Ovary (tissue), 9 donors: ENCODE data around the gene SPAAR. TPM values are rescaled to one million over a fixed set of nuclear protein-coding genes. Genes with fewer than 3 reads are reported as not detected.
A peak's percentile ranks its signal among the peaks of the same experiment; 100 is the strongest.

ENCODE experiments used
- DNase-seq, 5 donors: peaks; one replicate each; pipeline ENCODE4 v3.0.0-alpha.2; 2019 to 2020
- H3K27ac ChIP-seq, 2 donors: fragments of 200-600 bp; one replicate each; pipeline versions ENCODE4 v1.5.1 to v1.8.0; 2019 to 2022
- H3K27me3 ChIP-seq: fragments of 200-600 bp; one replicate; pipeline ENCODE4 v1.8.0; 2022
- H3K36me3 ChIP-seq: fragments of 200-600 bp; sonication (generic); one replicate; pipeline ENCODE4 v1.5.1; 2019
- H3K4me1 ChIP-seq: one replicate; pipeline ENCODE4 v1.8.1; 2013; ENCODE audit warnings: mild to moderate bottlenecking, moderate library complexity; ENCODE audit not compliant: insufficient read depth
- H3K4me3 ChIP-seq: fragments of 200-600 bp; sonication (generic); one replicate; pipeline ENCODE4 v1.5.1; 2017
- H3K9me3 ChIP-seq, 2 donors: fragments of 200-600 bp in 1 of 2; sonication (generic) in 1 of 2; one replicate each; pipeline versions ENCODE4 v1.5.1 to v1.8.1; 2013 to 2019; ENCODE audit warnings: mild to moderate bottlenecking in 1 of 2, moderate library complexity in 1 of 2
- CTCF ChIP-seq, 3 donors: fragments of 450-650 bp in 2 of 3; fragments of 200-600 bp in 1 of 3; IDR thresholded peaks; one replicate each; pipeline versions ENCODE4 v1.5.1 to v1.8.0; 2016 to 2022; ENCODE audit warnings: antibody characterized with exemption in 3 of 3, mild to moderate bottlenecking in 1 of 3
- EP300 ChIP-seq: sonication (generic); formaldehyde crosslinking; IDR thresholded peaks from one replicate; pipeline ENCODE4 v1.6.1; 2017; ENCODE audit warnings: antibody characterized with exemption
- POLR2A ChIP-seq: fragments of 450-650 bp; IDR thresholded peaks from one replicate; pipeline ENCODE4 v1.6.1; 2017; ENCODE audit warnings: antibody characterized with exemption, mild to moderate bottlenecking, moderate library complexity
- WGBS, 3 donors: extraction: QIAGEN DNeasy Blood & Tissue Kit in 1 of 3; methylation state at CpG; one replicate each; pipeline versions ENCODE4 v1.1.5 to v1.1.7; 2013 to 2017; 5-methylcytosine and 5-hydroxymethylcytosine counted together
- intact Hi-C, 4 donors: fragments of 100-400 bp; cut with DNase I; formaldehyde crosslinking; loops; one replicate each; pipeline versions ENCODE4 v1.11.0 to v1.15.1; 2022 to 2023
- polyA plus RNA-seq, 2 donors: library from polyadenylated mRNA; stranded (reverse); fragments of 200-250 nt in 1 of 2; fragments of 350-450 nt in 1 of 2; fragmentation: Illumina TruSeq in 1 of 2; extraction: RNeasy Lipid Tissue Mini Kit (QIAGEN cat#74804) in 1 of 2; gene quantifications; one replicate each; pipeline ENCODE4 v1.2.3, GENCODE V29; 2013 to 2014
- total RNA-seq, 7 donors: library from RNA; depleted of rRNA in 2 of 7; stranded (reverse); fragments of >200 nt in 2 of 7; fragmentation: NEBNext Ultra II Directional in 3 of 7; extraction: Animal tissue kit (Norgen Biotek cat#: 25700) in 3 of 7; gene quantifications; one replicate each; pipeline versions ENCODE4 v1.1.0 to v1.2.4, GENCODE V29; 2016 to 2023
- donor health status: DM: no; HTN: no; CAD: no; lungs with moderate emphysema.
- donor health status: DM: no; HTN: no; CAD: no.
- donor health status: Bipolar disorder and iron deficiency.
- donor health status: DM: yes; HTN: yes; CAD: no.
- donor health status: DM: no; HTN: no; CAD: no.
- donor health status: DM: yes; HTN: yes; CAD: no.

The SPAAR gene
- total and polyA plus RNA-seq, 9 donors: 0.33 to 5.4 (median 2.0) TPM

GRCh38 chr9:35907711-35908503 is 1.4 kb upstream of the SPAAR start:
- no peak overlapping the region for H3K4me3 ChIP-seq
- TF ChIP-seq EP300 (peak; percentile 43), CTCF (IDR thresholded peaks at IDR 0.05) (no peak), POLR2A (no peak)
- no peaks in the 10 kb centered on the region for H3K27me3 ChIP-seq
- WGBS, 3 donors: 15 to 22% (median 15%) methylated on average over 13 of the region's 13 CpGs
- H3K27ac ChIP-seq: peak overlapping the region; percentile 85 to 86
- DNase-seq: peak; percentile 80 to 88 (median 82)
- intact Hi-C loops: loop anchor here in 3 of 4 donors (2.0 to 5.0 kb wide), 3 partner anchors 34 to 39 kb away; no protein-coding TSS in a partner anchor
- peaks cover 43% of the 10 kb centered on the region for H3K4me1 ChIP-seq
- H3K36me3 ChIP-seq: no peaks in the 10 kb centered on the region
- H3K9me3 ChIP-seq: no peaks in the 10 kb centered on the region

GRCh38 chr9:35908504-35909125 is 675 bp upstream of the SPAAR start:
- WGBS, 3 donors: 52 to 60% (median 59%) methylated on average over 9 of the region's 9 CpGs
- intact Hi-C loops: loop anchor here in 2 of 4 donors (5.0 kb wide), 2 partner anchors 34 to 39 kb away; no protein-coding TSS in a partner anchor
- no peak overlapping the region for H3K4me3 ChIP-seq
- peak overlapping the region; percentile 85 to 86 for H3K27ac ChIP-seq
- peaks cover 43% of the 10 kb centered on the region for H3K4me1 ChIP-seq
- H3K36me3 ChIP-seq: no peaks in the 10 kb centered on the region
- no peaks in the 10 kb centered on the region for H3K27me3 ChIP-seq
- TF ChIP-seq CTCF (IDR thresholded peaks at IDR 0.05) (no peak), EP300 (no peak), POLR2A (no peak)
- no peaks in the 10 kb centered on the region for H3K9me3 ChIP-seq
- peak in 2 of 5 donors; percentile 42 for DNase-seq

GRCh38 chr9:35909687-35910612 is 660 bp downstream of the SPAAR start:
- no peaks in the 10 kb centered on the region for H3K27me3 ChIP-seq
- 78 to 86% (median 80%) methylated on average over 34 of the region's 34 CpGs for WGBS, 3 donors
- TF ChIP-seq EP300: no peak
- no peak for TF ChIP-seq CTCF (IDR thresholded peaks at IDR 0.05)
- TF ChIP-seq POLR2A: no peak
- H3K36me3 ChIP-seq: no peaks in the 10 kb centered on the region
- H3K9me3 ChIP-seq: no peaks in the 10 kb centered on the region
- intact Hi-C loops: loop anchor here in 2 of 4 donors (5.0 kb wide), 2 partner anchors 32 to 37 kb away; no protein-coding TSS in a partner anchor
- peak overlapping the region; percentile 85 to 86 for H3K27ac ChIP-seq
- peak in 1 of 5 donors; percentile 31 for DNase-seq
- H3K4me3 ChIP-seq: no peak overlapping the region
- peaks cover 43% of the 10 kb centered on the region for H3K4me1 ChIP-seq
